SK-N-SH (cell line): Measurements from ENCODE around the gene USP14. TPM values are rescaled to one million over a fixed set of nuclear protein-coding genes. Genes with fewer than 3 reads are reported as not detected.

Source experiments
- CTCF ChIA-PET: fragments of 300-600, 350-600 bp; formaldehyde crosslinking; extraction: SDS; loops from one replicate; lab custom pipeline; 2021; lab: Yijun Ruan, JAX
- POLR2A ChIA-PET: fragments of 350-600 bp; sonication (Branson Sonifier 250); formaldehyde crosslinking; extraction: SDS; loops from one replicate; lab custom pipeline; 2020; ENCODE audit warnings: antibody characterized with exemption, inconsistent platforms; lab: Yijun Ruan, JAX
- DNase-seq: peaks from one replicate; pipeline ENCODE4 v3.0.0; 2012
- H2AFZ ChIP-seq: fragments of 200-600 bp; sonication (generic); 2 replicates; pipeline ENCODE4 v1.8.1; 2016; ENCODE audit warnings: antibody characterized with exemption, mild to moderate bottlenecking, low read depth
- H3F3A ChIP-seq: fragments of 200-600 bp; sonication (generic); replicated peaks from 2 replicates; pipeline ENCODE3; 2016; ENCODE audit warnings: antibody characterized with exemption, mild to moderate bottlenecking; ENCODE audit not compliant: insufficient read depth
- H3K27ac ChIP-seq, 2 experiments: fragments of 200-500 bp in 1 of 2; fragments of 200-600 bp in 1 of 2; sonication (Bioruptor generic) in 1 of 2; sonication (generic), shearing (Covaris generic) in 1 of 2; 2 replicates each; pipeline versions ENCODE4 v1.5.1 to v1.6.1; 2014 to 2016; ENCODE audit warnings: low read depth in 2 of 2, inconsistent platforms in 1 of 2, low read length in 1 of 2, mild to moderate bottlenecking in 1 of 2, mixed read lengths in 1 of 2
- H3K27me3 ChIP-seq: fragments of 200-600 bp; sonication (generic), shearing (Covaris generic); 2 replicates; pipeline ENCODE4 v1.6.1; 2016; ENCODE audit warnings: mixed run types; ENCODE audit not compliant: insufficient read depth
- H3K36me3 ChIP-seq, 2 experiments: fragments of 200-500 bp in 1 of 2; fragments of 200-600 bp in 1 of 2; sonication (Bioruptor generic) in 1 of 2; sonication (generic) in 1 of 2; replicated peaks in 1 of 2; 2 replicates each; pipeline versions ENCODE3 to v1.5.1; 2014 to 2016; ENCODE audit warnings: low read length in 1 of 2, mild to moderate bottlenecking in 1 of 2; ENCODE audit not compliant: insufficient read depth in 2 of 2, control insufficient read depth in 1 of 2
- H3K4me1 ChIP-seq, 2 experiments: fragments of 200-500 bp in 1 of 2; fragments of 200-600 bp in 1 of 2; sonication (Bioruptor generic) in 1 of 2; sonication (generic), shearing (Covaris generic) in 1 of 2; 2 replicates each; pipeline versions ENCODE4 v1.5.1 to v1.6.1; 2014 to 2016; ENCODE audit warnings: low read depth in 1 of 2, low read length in 1 of 2, mixed run types in 1 of 2; ENCODE audit not compliant: insufficient read depth in 2 of 2, control insufficient read depth in 1 of 2
- H3K4me2 ChIP-seq: fragments of 200-600 bp; sonication (generic), shearing (Covaris generic); 2 replicates; pipeline ENCODE4 v1.6.1; 2017; ENCODE audit warnings: mixed run types
- H3K4me3 ChIP-seq, 2 experiments: fragments of 200-500 bp in 1 of 2; fragments of 200-600 bp in 1 of 2; sonication (Bioruptor generic) in 1 of 2; sonication (generic), shearing (Covaris generic) in 1 of 2; 2 replicates each; pipeline versions ENCODE4 v1.5.1 to v1.8.1; 2014 to 2016; ENCODE audit warnings: low read depth in 2 of 2, inconsistent platforms in 1 of 2, low read length in 1 of 2, mild to moderate bottlenecking in 1 of 2, mixed read lengths in 1 of 2, moderate library complexity in 1 of 2
- H3K79me2 ChIP-seq: fragments of 200-600 bp; sonication (generic); 2 replicates; pipeline ENCODE4 v1.8.1; 2017; ENCODE audit warnings: mild to moderate bottlenecking; ENCODE audit not compliant: insufficient read depth
- H3K9ac ChIP-seq: fragments of 200-600 bp; sonication (generic); 2 replicates; pipeline ENCODE4 v1.6.1; 2017; ENCODE audit warnings: mixed run types
- H3K9me2 ChIP-seq: fragments of 200-600 bp; sonication (generic); 2 replicates; pipeline ENCODE4 v1.6.1; 2017; ENCODE audit warnings: mixed run types
- H3K9me3 ChIP-seq: fragments of 200-600 bp; sonication (generic); 2 replicates; pipeline ENCODE4 v1.6.1; 2017; ENCODE audit warnings: mixed run types, mild to moderate bottlenecking, moderate library complexity
- H4K20me1 ChIP-seq: fragments of 200-600 bp; sonication (generic); 2 replicates; pipeline ENCODE4 v1.6.1; 2017; ENCODE audit warnings: mild to moderate bottlenecking, mixed run types; ENCODE audit not compliant: insufficient read depth
- CTCF ChIP-seq: fragments of 200-600 bp; sonication (generic); IDR thresholded peaks from 2 replicates; pipeline ENCODE4 v1.6.1; 2017; ENCODE audit warnings: antibody characterized with exemption, mild to moderate bottlenecking, moderate library complexity
- ELF1 ChIP-seq: IDR thresholded peaks from 2 replicates; pipeline ENCODE4 v1.4.0; 2012
- FOXJ3 ChIP-seq: sonication (generic); formaldehyde crosslinking; IDR thresholded peaks from 2 replicates; pipeline ENCODE4 v1.5.1; 2020; ENCODE audit warnings: mild to moderate bottlenecking, missing genetic modification reagents
- GABPA ChIP-seq: IDR thresholded peaks from 2 replicates; pipeline ENCODE4 v1.4.0; 2012; ENCODE audit warnings: low read depth, mild to moderate bottlenecking
- RCOR1 ChIP-seq: fragments of 150-350 bp; IDR thresholded peaks from 2 replicates; pipeline ENCODE4 v1.6.1; 2017; ENCODE audit warnings: antibody characterized with exemption, low read length
- TAF1 ChIP-seq: IDR thresholded peaks from 2 replicates; pipeline ENCODE4 v1.6.1; 2012; ENCODE audit warnings: low read depth, mild to moderate bottlenecking, low read length, moderate library complexity, borderline replicate concordance
- TEAD4 ChIP-seq: IDR thresholded peaks from 2 replicates; pipeline ENCODE4 v1.4.0; 2012; ENCODE audit warnings: mild to moderate bottlenecking, borderline replicate concordance; ENCODE audit not compliant: insufficient read depth
- USF1 ChIP-seq: IDR thresholded peaks from 2 replicates; pipeline ENCODE4 v1.4.0; 2012; ENCODE audit warnings: low read depth, borderline replicate concordance
- WGBS: methylation state at CpG from one replicate; pipeline ENCODE4 v1.1.6; 2017; ENCODE audit warnings: low lambda C conversion rate; 5-methylcytosine and 5-hydroxymethylcytosine counted together
- polyA plus RNA-seq, 3 experiments: library from polyadenylated mRNA; depleted of rRNA; stranded (reverse); fragments of >200 nt; gene quantifications; 2 replicates each; pipeline ENCODE4 v1.2.3, GENCODE V29; 2012
- TF ChIP-seq, protein P1 (sequence below): fragments of 150-350 bp; IDR thresholded peaks from 2 replicates; pipeline ENCODE4 v1.6.1; 2016; ENCODE audit warnings: mild to moderate bottlenecking, low read depth, low read length

Gene USP14
- polyA plus RNA-seq, 1 of the 3 experiments (the other 2 are of a cell fraction), result 22.0 TPM

DNA sequence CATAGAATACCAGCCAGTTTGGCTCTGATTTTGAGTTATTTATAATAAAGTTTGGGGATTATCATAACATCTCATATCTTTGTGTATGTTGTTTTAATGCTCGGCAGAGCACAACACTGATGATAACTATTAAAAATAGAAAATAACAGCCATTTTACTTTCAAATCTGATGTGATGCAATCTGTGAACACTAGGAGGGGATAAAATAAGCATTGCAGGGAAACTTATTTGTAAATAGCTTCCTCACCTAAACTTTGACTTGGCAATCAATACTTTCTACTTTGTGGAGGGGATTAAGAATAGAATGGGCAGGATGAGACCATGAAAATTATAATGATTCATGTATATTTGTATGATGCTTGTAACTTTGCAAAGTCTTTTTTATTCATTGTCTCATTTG, 54.4 kb downstream of the USP14 start:
- POLR2A ChIA-PET, result no interaction called here
- 97% methylated on average over 1 of the region's 1 CpG for WGBS
- no peaks in the 10 kb centered on the region for H3K9me3 ChIP-seq
- no peak overlapping the region for H3K9ac ChIP-seq
- no peaks in the 10 kb centered on the region for H4K20me1 ChIP-seq
- CTCF ChIA-PET, result no interaction called here
- H3K4me1 ChIP-seq, result no peaks in the 10 kb centered on the region
- H2AFZ ChIP-seq, result no peak overlapping the region
- no peak overlapping the region for H3K4me3 ChIP-seq
- peaks cover 15% of the 10 kb centered on the region for H3K79me2 ChIP-seq
- no peak overlapping the region for H3K27ac ChIP-seq
- TF ChIP-seq CTCF (peak; percentile 40), TAF1 (no peak)
- H3K27me3 ChIP-seq, result no peaks in the 10 kb centered on the region
- H3K36me3 ChIP-seq, result peaks cover 87 to 91% of the 10 kb centered on the region in 2 experiments
- no peaks in the 10 kb centered on the region for H3K9me2 ChIP-seq
- no peak overlapping the region for H3K4me2 ChIP-seq
- peak; percentile 8 for DNase-seq
- peaks cover 23% of the 10 kb centered on the region for H3F3A ChIP-seq

- peaks cover 23% of the 10 kb centered on the region for H3F3A ChIP-seq
- H3K36me3 ChIP-seq, result peaks cover 90 to 92% of the 10 kb centered on the region in 2 experiments
- DNase-seq, result no peak
- 89% methylated on average over 4 of the region's 4 CpGs for WGBS
- H3K4me2 ChIP-seq, result no peak overlapping the region
- H3K27ac ChIP-seq, result no peak overlapping the region
- H3K4me1 ChIP-seq, result no peaks in the 10 kb centered on the region
- no peak overlapping the region for H3K4me3 ChIP-seq
- H3K9me3 ChIP-seq, result no peaks in the 10 kb centered on the region
- no peaks in the 10 kb centered on the region for H3K9me2 ChIP-seq
- H3K79me2 ChIP-seq, result peaks cover 10% of the 10 kb centered on the region
- no peaks in the 10 kb centered on the region for H4K20me1 ChIP-seq
- H3K27me3 ChIP-seq, result no peaks in the 10 kb centered on the region
- no peak for TF ChIP-seq GABPA
- no peak for TF ChIP-seq RCOR1
- no peak for TF ChIP-seq CTCF
- TF ChIP-seq, protein P1, sequence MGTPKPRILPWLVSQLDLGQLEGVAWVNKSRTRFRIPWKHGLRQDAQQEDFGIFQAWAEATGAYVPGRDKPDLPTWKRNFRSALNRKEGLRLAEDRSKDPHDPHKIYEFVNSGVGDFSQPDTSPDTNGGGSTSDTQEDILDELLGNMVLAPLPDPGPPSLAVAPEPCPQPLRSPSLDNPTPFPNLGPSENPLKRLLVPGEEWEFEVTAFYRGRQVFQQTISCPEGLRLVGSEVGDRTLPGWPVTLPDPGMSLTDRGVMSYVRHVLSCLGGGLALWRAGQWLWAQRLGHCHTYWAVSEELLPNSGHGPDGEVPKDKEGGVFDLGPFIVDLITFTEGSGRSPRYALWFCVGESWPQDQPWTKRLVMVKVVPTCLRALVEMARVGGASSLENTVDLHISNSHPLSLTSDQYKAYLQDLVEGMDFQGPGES, result no peak
- TF ChIP-seq TEAD4, result no peak
- TF ChIP-seq USF1, result no peak
- TF ChIP-seq FOXJ3 (CRISPR knock-in tag), result no peak
- no peak for TF ChIP-seq ELF1
- H2AFZ ChIP-seq, result no peak overlapping the region
- ChIA-PET POLR2A (no interaction called here), CTCF (no interaction called here)
- H3K9ac ChIP-seq, result no peak overlapping the region
Observed at GRCh38 chr18:213505-213904, 55.1 kb downstream of the USP14 start.
